WTC11 (cell line): ENCODE data around the gene IGHMBP2. TPM values are rescaled to one million over a fixed set of nuclear protein-coding genes. Genes with fewer than 3 reads are reported as not detected.

Source experiments
- ATAC-seq: fragments of 200-7000 bp; cut with Tn5 transposase; 2 replicates; pipeline ENCODE4 v1.10.0; 2021; ENCODE audit warnings: mild to moderate bottlenecking, moderate library complexity
- CTCF ChIA-PET: fragments of 300-600 bp; sonication (Branson Sonifier 250); formaldehyde crosslinking; loops from one replicate; lab custom pipeline; 2021; ENCODE audit warnings: antibody characterized with exemption; lab: Charles Lee
- POLR2A ChIA-PET: fragments of 350-600 bp; sonication (Branson Sonifier 250); formaldehyde crosslinking; loops from one replicate; lab custom pipeline; 2021; ENCODE audit warnings: antibody characterized with exemption; lab: Charles Lee
- DNase-seq: peaks from one replicate; pipeline ENCODE4 v3.0.0; 2021; ENCODE audit warnings: low spot score
- H3K27ac Mint-ChIP-seq: 2 replicates; pipeline ENCODE4 v1.8.0; 2021; ENCODE audit warnings: mixed read lengths
- H3K27me3 Mint-ChIP-seq: 2 replicates; pipeline ENCODE4 v1.8.0; 2021; ENCODE audit warnings: low read depth, mild to moderate bottlenecking, moderate library complexity, mixed read lengths
- H3K36me3 Mint-ChIP-seq: 2 replicates; pipeline ENCODE4 v1.8.0; 2021; ENCODE audit warnings: mixed read lengths
- H3K4me1 Mint-ChIP-seq: 2 replicates; pipeline ENCODE4 v1.8.0; 2022; ENCODE audit warnings: mixed read lengths
- H3K4me3 Mint-ChIP-seq: 2 replicates; pipeline ENCODE4 v1.8.0; 2021; ENCODE audit warnings: mild to moderate bottlenecking, moderate library complexity, mixed read lengths
- H3K9me3 Mint-ChIP-seq: 2 replicates; pipeline ENCODE4 v1.8.0; 2021; ENCODE audit warnings: mixed read lengths
- CDX4 ChIP-seq: fragments of 250-450 bp; sonication (Bioruptor Pico); IDR thresholded peaks from 2 replicates; pipeline ENCODE4 v1.9.0; 2021; ENCODE audit warnings: moderate library complexity, mild to moderate bottlenecking, inconsistent platforms, borderline replicate concordance
- CREB1 ChIP-seq: sonication (generic); formaldehyde crosslinking; IDR thresholded peaks from 2 replicates; pipeline ENCODE4 v1.8.0; 2023; ENCODE audit warnings: mild to moderate bottlenecking, missing genetic modification reagents
- CREM ChIP-seq: sonication (generic); formaldehyde crosslinking; IDR thresholded peaks from 2 replicates; pipeline ENCODE4 v1.8.1; 2022; ENCODE audit warnings: mild to moderate bottlenecking, missing genetic modification reagents, moderate library complexity
- E2F1 ChIP-seq: sonication (generic); formaldehyde crosslinking; IDR thresholded peaks from 2 replicates; pipeline ENCODE4 v1.8.0; 2022; ENCODE audit warnings: mild to moderate bottlenecking, missing genetic modification reagents
- FOXJ3 ChIP-seq: sonication (generic); formaldehyde crosslinking; IDR thresholded peaks from 2 replicates; pipeline ENCODE4 v1.9.0; 2021; ENCODE audit warnings: missing genetic modification reagents, mild to moderate bottlenecking, borderline replicate concordance
- FOXP1 ChIP-seq: sonication (generic); formaldehyde crosslinking; IDR thresholded peaks from 2 replicates; pipeline ENCODE4 v1.8.0; 2022; ENCODE audit warnings: missing genetic modification reagents, mild to moderate bottlenecking, moderate library complexity, borderline replicate concordance
- HMGA2 ChIP-seq: fragments of 250-450 bp; sonication (Bioruptor Pico); IDR thresholded peaks from 2 replicates; pipeline ENCODE4 v1.4.0; 2021; ENCODE audit warnings: mild to moderate bottlenecking, moderate library complexity
- JUN ChIP-seq: sonication (generic); formaldehyde crosslinking; IDR thresholded peaks from 2 replicates; pipeline ENCODE4 v1.8.0; 2023; ENCODE audit warnings: mild to moderate bottlenecking, missing genetic modification reagents
- MLX ChIP-seq: sonication (generic); formaldehyde crosslinking; IDR thresholded peaks from 2 replicates; pipeline ENCODE4 v1.8.1; 2023; ENCODE audit warnings: mild to moderate bottlenecking, missing genetic modification reagents, moderate library complexity
- MXD4 ChIP-seq: fragments of 250-450 bp; sonication (Bioruptor Pico); IDR thresholded peaks from 2 replicates; pipeline ENCODE4 v1.8.0; 2021; ENCODE audit warnings: mild to moderate bottlenecking, moderate library complexity, borderline replicate concordance
- NFE2L1 ChIP-seq: sonication (generic); formaldehyde crosslinking; IDR thresholded peaks from 2 replicates; pipeline ENCODE4 v1.8.1; 2023; ENCODE audit warnings: missing genetic modification reagents
- NR1H2 ChIP-seq: sonication (generic); formaldehyde crosslinking; IDR thresholded peaks from 2 replicates; pipeline ENCODE4 v1.9.0; 2021; ENCODE audit warnings: mild to moderate bottlenecking, moderate library complexity, missing genetic modification reagents
- PRRX2 ChIP-seq: fragments of 250-450 bp; sonication (Bioruptor Pico); IDR thresholded peaks from 2 replicates; pipeline ENCODE4 v1.8.0; 2021; ENCODE audit warnings: mild to moderate bottlenecking
- TCF7 ChIP-seq: sonication (generic); formaldehyde crosslinking; IDR thresholded peaks from 2 replicates; pipeline ENCODE4 v1.8.0; 2022; ENCODE audit warnings: mild to moderate bottlenecking, low read depth, missing genetic modification reagents, moderate library complexity
- USF1 ChIP-seq: sonication (generic); formaldehyde crosslinking; IDR thresholded peaks from 2 replicates; pipeline ENCODE4 v1.8.0; 2022; ENCODE audit warnings: mild to moderate bottlenecking, missing genetic modification reagents
- ZNF138 ChIP-seq: sonication (generic); formaldehyde crosslinking; conservative IDR thresholded peaks from 2 replicates; pipeline ENCODE4 v1.8.1; 2022; ENCODE audit warnings: mild to moderate bottlenecking, moderate library complexity, missing genetic modification reagents
- ZNF219 ChIP-seq: sonication (generic); formaldehyde crosslinking; IDR thresholded peaks from 2 replicates; pipeline ENCODE4 v1.8.0; 2023; ENCODE audit warnings: missing genetic modification reagents, mild to moderate bottlenecking, borderline replicate concordance
- ZNF232 ChIP-seq: sonication (generic); formaldehyde crosslinking; IDR thresholded peaks from 2 replicates; pipeline ENCODE4 v1.8.0; 2022; ENCODE audit warnings: mild to moderate bottlenecking, missing genetic modification reagents
- ZNF263 ChIP-seq: sonication (generic); formaldehyde crosslinking; IDR thresholded peaks from 2 replicates; pipeline ENCODE4 v1.8.1; 2022; ENCODE audit warnings: low read depth, mild to moderate bottlenecking, moderate library complexity, missing genetic modification reagents
- ZNF416 ChIP-seq: fragments of 250-450 bp; sonication (Bioruptor Pico); IDR thresholded peaks from 2 replicates; pipeline ENCODE4 v1.9.0; 2021; ENCODE audit warnings: mild to moderate bottlenecking, inconsistent platforms
- total RNA-seq: library from RNA; stranded (reverse); gene quantifications from 3 replicates; pipeline ENCODE4 v1.2.3, GENCODE V29; 2021

The IGHMBP2 gene
- total RNA-seq, 1 experiment from 2014 or later: 22.5 TPM

GRCh38 chr11:68903288-68904247 is at the start of gene IGHMBP2, which contains the start of gene MRPL21 (continued):
- TF ChIP-seq NR1H2 (0 out of 2 replicates have a peak, but pooled peaks have one; percentile 13), CDX4 (CRISPR knock-in tag) (no peak), ZNF138 (CRISPR knock-in tag) (no peak)

GRCh38 chr11:68854273-68854958 is 49.3 kb upstream of the IGHMBP2 start:
- POLR2A ChIA-PET: interaction anchor here (0.7 to 1.5 kb wide), 3 partner anchors 10 to 19 kb away, joined by 3 to 6 read pairs (median 4); no protein-coding TSS in a partner anchor
- H3K9me3 Mint-ChIP-seq: peaks cover 7% of the 10 kb centered on the region
- CTCF ChIA-PET: interaction anchor here (0.5 to 1.7 kb wide), 9 partner anchors 10 to 618 kb away, joined by 3 to 8 read pairs (median 4); no protein-coding TSS in a partner anchor
- H3K4me3 Mint-ChIP-seq: peak overlapping the region; percentile 82
- H3K4me1 Mint-ChIP-seq: peaks cover 11% of the 10 kb centered on the region
- H3K27ac Mint-ChIP-seq: no peak overlapping the region
- peaks cover 26% of the 10 kb centered on the region for H3K27me3 Mint-ChIP-seq
- DNase-seq: no peak
- no peaks in the 10 kb centered on the region for H3K36me3 Mint-ChIP-seq
- ATAC-seq: peak; percentile 38
- no peak for TF ChIP-seq CREM
- no peak for TF ChIP-seq HMGA2 (CRISPR knock-in tag)
- TF ChIP-seq NFE2L1: no peak
- TF ChIP-seq MLX (CRISPR knock-in tag): no peak
- TF ChIP-seq ZNF263: no peak
- no peak for TF ChIP-seq USF1 (CRISPR knock-in tag)
- no peak for TF ChIP-seq CREB1 (CRISPR knock-in tag)
- no peak for TF ChIP-seq E2F1 (CRISPR knock-in tag)
- no peak for TF ChIP-seq FOXJ3 (CRISPR knock-in tag)
- no peak for TF ChIP-seq TCF7
- TF ChIP-seq ZNF232: no peak
- no peak for TF ChIP-seq ZNF416
- no peak for TF ChIP-seq PRRX2 (CRISPR knock-in tag)
- TF ChIP-seq MXD4 (CRISPR knock-in tag): no peak
- TF ChIP-seq FOXP1 (CRISPR knock-in tag): no peak
- TF ChIP-seq ZNF219 (CRISPR knock-in tag): no peak
- TF ChIP-seq JUN (CRISPR knock-in tag): no peak
